RWPE1 (cell line): Measurements from ENCODE around the gene BTBD9.

Source experiments
- CTCF ChIA-PET: fragments of 350-600 bp; sonication (Branson Sonifier 250); formaldehyde crosslinking; extraction: SDS; loops from one replicate; lab custom pipeline; 2021; lab: Yijun Ruan, JAX
- POLR2A ChIA-PET: fragments of 400-600 bp; formaldehyde crosslinking; extraction: SDS; loops from one replicate; lab custom pipeline; 2020; ENCODE audit warnings: antibody characterized with exemption; ENCODE audit not compliant: low non-redundant PET; lab: Yijun Ruan, JAX
- DNase-seq: peaks from one replicate; pipeline ENCODE4 v3.0.0; 2012; ENCODE audit warnings: low spot score
- H3K27ac ChIP-seq: fragments of 450-650 bp; 2 replicates; pipeline ENCODE4 v1.5.1; 2017
- TF ChIP-seq, protein P1 (sequence below): fragments of 450-650 bp; conservative IDR thresholded peaks from 2 replicates; pipeline ENCODE4 v1.5.1; 2017; ENCODE audit warnings: low read depth, mild to moderate bottlenecking

Gene BTBD9

DNA sequence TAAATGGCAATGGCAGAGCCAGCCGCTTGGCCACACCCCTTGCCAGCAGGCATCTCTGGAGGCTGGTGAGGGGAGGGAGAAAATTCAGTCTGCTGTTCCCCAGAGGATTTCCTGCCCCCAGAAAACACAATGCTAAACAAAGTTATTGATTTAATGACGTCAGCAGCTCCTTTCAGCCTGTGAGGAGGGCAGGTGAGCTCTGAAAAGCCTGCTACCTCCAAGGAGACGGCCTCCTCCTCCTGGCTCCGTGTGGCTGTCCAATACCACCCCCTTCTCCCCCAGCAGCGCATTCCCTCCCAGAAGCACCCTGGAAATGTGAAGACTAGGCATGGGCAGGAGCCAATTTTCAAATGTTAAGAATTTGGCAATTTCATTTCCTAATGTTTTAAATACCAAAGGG lies 427.1 kb downstream of the BTBD9 start:
- TF ChIP-seq, protein P1, sequence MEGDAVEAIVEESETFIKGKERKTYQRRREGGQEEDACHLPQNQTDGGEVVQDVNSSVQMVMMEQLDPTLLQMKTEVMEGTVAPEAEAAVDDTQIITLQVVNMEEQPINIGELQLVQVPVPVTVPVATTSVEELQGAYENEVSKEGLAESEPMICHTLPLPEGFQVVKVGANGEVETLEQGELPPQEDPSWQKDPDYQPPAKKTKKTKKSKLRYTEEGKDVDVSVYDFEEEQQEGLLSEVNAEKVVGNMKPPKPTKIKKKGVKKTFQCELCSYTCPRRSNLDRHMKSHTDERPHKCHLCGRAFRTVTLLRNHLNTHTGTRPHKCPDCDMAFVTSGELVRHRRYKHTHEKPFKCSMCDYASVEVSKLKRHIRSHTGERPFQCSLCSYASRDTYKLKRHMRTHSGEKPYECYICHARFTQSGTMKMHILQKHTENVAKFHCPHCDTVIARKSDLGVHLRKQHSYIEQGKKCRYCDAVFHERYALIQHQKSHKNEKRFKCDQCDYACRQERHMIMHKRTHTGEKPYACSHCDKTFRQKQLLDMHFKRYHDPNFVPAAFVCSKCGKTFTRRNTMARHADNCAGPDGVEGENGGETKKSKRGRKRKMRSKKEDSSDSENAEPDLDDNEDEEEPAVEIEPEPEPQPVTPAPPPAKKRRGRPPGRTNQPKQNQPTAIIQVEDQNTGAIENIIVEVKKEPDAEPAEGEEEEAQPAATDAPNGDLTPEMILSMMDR: no peak
- ChIA-PET CTCF (interaction anchor here (0.5 kb wide), 1 partner anchor 282 kb away, joined by 3 read pairs; no protein-coding TSS in a partner anchor), POLR2A (no interaction called here)
- H3K27ac ChIP-seq: no peak overlapping the region
- DNase-seq: no peak

DNA sequence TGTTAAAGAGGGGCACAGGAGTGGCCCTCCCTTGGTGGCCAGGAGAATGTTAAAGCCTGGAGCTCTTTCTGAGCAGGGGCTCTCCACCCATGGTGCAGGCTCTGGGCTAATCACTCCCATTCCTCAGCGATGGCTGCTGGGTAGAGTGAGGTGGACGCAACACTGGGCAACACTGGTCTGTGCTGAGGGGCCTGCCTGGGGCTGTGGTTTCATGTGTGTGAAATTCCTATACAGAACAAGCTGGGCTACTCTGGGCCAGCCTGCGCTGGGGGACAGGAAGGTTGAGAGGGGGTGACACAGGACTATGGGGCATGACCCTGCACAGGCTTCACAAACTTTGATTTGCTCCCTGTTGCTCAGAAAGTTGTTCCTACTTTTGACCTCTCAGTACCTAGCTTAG lies 427.6 kb downstream of the BTBD9 start:
- TF ChIP-seq, protein P1: no peak
- ChIA-PET POLR2A (no interaction called here), CTCF (interaction anchor here (0.5 kb wide), 1 partner anchor 282 kb away, joined by 3 read pairs; no protein-coding TSS in a partner anchor)
- H3K27ac ChIP-seq: no peak overlapping the region
- DNase-seq: no peak

DNA sequence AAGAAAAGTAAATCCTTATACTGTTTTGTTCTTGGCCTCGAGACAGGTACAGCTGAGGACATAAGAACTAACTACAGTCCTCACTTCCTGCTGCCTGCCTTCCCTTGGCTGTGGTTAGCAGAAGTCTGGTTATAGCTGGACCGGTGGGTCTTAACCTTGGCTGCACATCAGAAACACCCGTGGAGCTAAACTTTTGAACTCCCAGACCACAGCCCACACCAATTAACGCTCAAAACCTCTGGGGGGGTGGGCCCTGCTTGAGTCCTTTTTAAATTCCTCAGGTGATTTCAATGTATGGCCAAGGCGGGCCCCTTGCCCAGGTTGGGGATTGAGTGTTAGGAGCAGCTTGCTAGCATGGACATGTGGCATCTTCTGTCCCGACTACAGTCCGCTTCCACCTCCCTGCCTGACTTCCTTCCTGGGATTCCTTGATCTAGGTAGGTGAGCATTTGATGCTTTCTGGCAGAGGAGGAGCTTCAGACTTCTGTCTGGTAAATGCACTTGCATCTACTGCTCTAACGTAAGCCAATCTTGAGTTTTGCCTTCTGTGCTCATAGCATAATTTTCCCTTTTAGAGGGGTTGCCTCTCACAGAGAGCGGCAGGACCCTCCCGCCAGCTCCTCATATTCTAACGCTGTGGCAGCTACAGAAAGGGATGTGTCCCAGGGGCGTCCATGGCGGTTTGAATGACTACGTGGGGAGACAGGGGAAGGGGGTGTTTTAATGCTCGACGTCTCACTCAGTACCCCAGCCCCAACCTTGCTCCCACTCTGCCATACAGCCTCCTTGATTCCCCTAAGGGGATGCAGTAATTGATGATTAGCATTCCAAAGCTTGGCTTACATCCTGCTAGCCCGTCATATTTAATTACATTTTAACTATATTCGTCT lies 430.1 kb downstream of the BTBD9 start:
- ChIA-PET CTCF (no interaction called here), POLR2A (no interaction called here)
- TF ChIP-seq, protein P1: no peak
- H3K27ac ChIP-seq: no peak overlapping the region
- no peak for DNase-seq

DNA sequence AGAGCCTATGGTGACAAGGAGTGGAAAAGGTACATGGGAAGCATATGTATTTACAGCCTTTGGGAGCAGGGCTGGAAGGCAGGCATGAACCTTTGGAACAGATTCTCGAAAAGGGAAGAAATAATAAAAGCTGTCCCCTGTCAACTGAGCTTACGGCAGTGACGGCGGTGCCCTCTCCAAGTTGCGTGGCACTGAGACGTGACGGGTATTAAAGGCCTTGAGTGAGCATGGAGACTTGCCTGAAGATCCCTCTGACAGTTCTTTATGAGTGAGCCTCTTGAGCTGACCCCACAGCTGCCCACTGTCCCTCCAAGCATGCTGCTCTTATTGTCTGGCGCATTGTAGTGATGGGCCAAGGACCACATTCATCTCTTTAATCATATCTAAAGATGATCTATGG lies 431.7 kb downstream of the BTBD9 start:
- ChIA-PET POLR2A (no interaction called here), CTCF (no interaction called here)
- no peak overlapping the region for H3K27ac ChIP-seq
- DNase-seq: no peak
- TF ChIP-seq, protein P1: no peak

DNA sequence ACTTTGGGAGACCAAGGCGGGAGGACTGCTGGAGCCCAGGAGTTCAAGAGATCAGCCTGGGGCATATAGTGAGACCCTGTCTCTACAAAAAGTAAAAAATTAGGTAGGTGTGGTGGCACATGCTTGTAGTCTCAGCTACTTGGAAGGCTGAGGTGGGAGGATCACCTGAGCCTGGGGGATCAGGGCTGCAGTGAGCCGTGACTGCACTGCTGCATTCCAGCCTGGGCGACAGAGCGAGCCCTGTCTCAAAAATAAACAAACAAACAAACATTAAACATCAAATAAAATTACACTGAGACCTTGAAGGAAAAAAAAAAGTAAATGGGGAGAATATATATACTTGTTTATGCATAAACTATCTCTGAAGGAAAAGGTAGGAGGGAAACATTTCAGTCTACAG lies 432.4 kb downstream of the BTBD9 start:
- POLR2A ChIA-PET: no interaction called here
- DNase-seq: no peak
- TF ChIP-seq, protein P1: no peak
- CTCF ChIA-PET: no interaction called here
- H3K27ac ChIP-seq: no peak overlapping the region

DNA sequence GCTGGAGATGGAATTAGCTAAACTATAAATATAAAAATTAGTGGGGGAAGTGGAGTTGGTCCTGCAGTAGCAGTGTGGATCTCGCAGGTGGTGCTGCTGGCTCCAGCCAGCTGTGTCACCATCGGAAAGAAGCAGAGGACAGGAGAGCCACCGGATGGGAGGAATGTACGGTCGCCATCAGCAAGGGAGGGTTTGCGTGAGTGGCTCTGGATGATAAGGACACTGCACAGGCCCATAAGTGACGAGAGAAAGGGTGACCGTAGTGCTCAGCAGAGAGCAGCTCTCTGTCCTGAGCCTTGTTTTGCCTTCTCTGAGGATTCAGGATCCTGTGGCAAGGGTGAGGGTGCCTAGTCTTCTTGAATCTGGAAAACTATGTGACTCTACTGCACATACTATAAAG lies 441.5 kb downstream of the BTBD9 start:
- TF ChIP-seq, protein P1: no peak
- POLR2A ChIA-PET: no interaction called here
- DNase-seq: no peak
- CTCF ChIA-PET: no interaction called here
- H3K27ac ChIP-seq: no peak overlapping the region
